Neuronal stem cell (in vitro differentiated cells): ENCODE data around the gene SCO2.

Source experiments
- DNase-seq: peaks from one replicate; pipeline ENCODE4 v3.0.0-alpha.2; 2013; ENCODE audit warnings: low spot score
- H2AFZ ChIP-seq: one replicate; pipeline ENCODE4 v1.6.1; 2013; ENCODE audit warnings: mild to moderate bottlenecking, low read length, inconsistent platforms
- H2AK5ac ChIP-seq: 2 replicates; pipeline ENCODE4 v1.6.1; 2013; ENCODE audit warnings: low read depth, mild to moderate bottlenecking, inconsistent platforms, low read length, moderate library complexity, mixed read lengths
- H2BK120ac ChIP-seq: 2 replicates; pipeline ENCODE4 v1.6.1; 2013; ENCODE audit warnings: low read depth, mild to moderate bottlenecking, inconsistent platforms, low read length, moderate library complexity, mixed read lengths
- H2BK12ac ChIP-seq: one replicate; pipeline ENCODE4 v1.6.1; 2013; ENCODE audit warnings: low read length, inconsistent platforms
- H2BK15ac ChIP-seq: 2 replicates; pipeline ENCODE4 v1.6.1; 2013; ENCODE audit warnings: mild to moderate bottlenecking, low read length, inconsistent platforms, mixed read lengths
- H2BK5ac ChIP-seq: one replicate; pipeline ENCODE4 v1.6.1; 2013; ENCODE audit warnings: inconsistent platforms, mild to moderate bottlenecking, low read length, moderate library complexity
- H3K14ac ChIP-seq: one replicate; pipeline ENCODE4 v1.6.1; 2013; ENCODE audit warnings: low read length, inconsistent platforms
- H3K18ac ChIP-seq: 2 replicates; pipeline ENCODE4 v1.6.1; 2013; ENCODE audit warnings: low read length, inconsistent platforms
- H3K23ac ChIP-seq: 2 replicates; pipeline ENCODE4 v1.6.1; 2013; ENCODE audit warnings: low read depth, mild to moderate bottlenecking, mixed read lengths, low read length, inconsistent platforms; ENCODE audit not compliant: poor library complexity
- H3K27ac ChIP-seq: replicated peaks from 3 replicates; pipeline ENCODE4 v1.5.1; 2013; ENCODE audit warnings: low read length, inconsistent platforms
- H3K27me3 ChIP-seq, 3 experiments: 2 replicates each; pipeline ENCODE4 v1.6.1; 2013; ENCODE audit warnings: low read length in 3 of 3, mild to moderate bottlenecking in 2 of 3, inconsistent platforms in 1 of 3, low read depth in 1 of 3, mixed read lengths in 1 of 3, moderate library complexity in 1 of 3; ENCODE audit not compliant: control insufficient read depth in 3 of 3, insufficient read depth in 3 of 3
- H3K36me3 ChIP-seq, 2 donors: replicated peaks in 1 of 2; 2 replicates each; pipeline ENCODE4 v1.6.1; 2013; ENCODE audit warnings: low read length in 2 of 2; ENCODE audit not compliant: control insufficient read depth in 2 of 2, insufficient read depth in 2 of 2
- H3K4ac ChIP-seq: 2 replicates; pipeline ENCODE4 v1.6.1; 2013; ENCODE audit warnings: inconsistent platforms, mild to moderate bottlenecking, low read length, moderate library complexity
- H3K4me1 ChIP-seq, 2 donors: 1 replicate in 1 of 2; 2 replicates in 1 of 2; pipeline ENCODE4 v1.6.1; 2013; ENCODE audit warnings: low read length in 2 of 2, low read depth in 1 of 2; ENCODE audit not compliant: control insufficient read depth in 2 of 2, insufficient read depth in 1 of 2
- H3K4me2 ChIP-seq: one replicate; pipeline ENCODE4 v1.6.1; 2013; ENCODE audit warnings: mild to moderate bottlenecking, low read length, inconsistent platforms; ENCODE audit not compliant: insufficient read depth, poor library complexity, severe bottlenecking
- H3K4me3 ChIP-seq, 2 donors: 2 replicates each; pipeline ENCODE4 v1.5.1; 2013; ENCODE audit warnings: low read length in 2 of 2, mild to moderate bottlenecking in 2 of 2, inconsistent platforms in 1 of 2, moderate library complexity in 1 of 2
- H3K79me1 ChIP-seq: one replicate; pipeline ENCODE4 v1.6.1; 2013; ENCODE audit warnings: low read depth, mild to moderate bottlenecking, inconsistent platforms, low read length, moderate library complexity
- H3K9ac ChIP-seq: one replicate; pipeline ENCODE4 v1.6.1; 2013; ENCODE audit warnings: mild to moderate bottlenecking, low read depth, low read length, inconsistent platforms; ENCODE audit not compliant: poor library complexity
- H3K9me3 ChIP-seq, 2 donors: replicated peaks in 1 of 2; 2 replicates each; pipeline versions ENCODE3 to v1.6.1; 2013; ENCODE audit warnings: low read length in 2 of 2, mild to moderate bottlenecking in 2 of 2, inconsistent platforms in 1 of 2, low read depth in 1 of 2, mixed read lengths in 1 of 2, moderate library complexity in 1 of 2; ENCODE audit not compliant: control insufficient read depth in 2 of 2, insufficient read depth in 1 of 2
- H4K8ac ChIP-seq: one replicate; pipeline ENCODE4 v1.6.1; 2013; ENCODE audit warnings: low read depth, mild to moderate bottlenecking, inconsistent platforms, low read length, moderate library complexity
- H4K91ac ChIP-seq: one replicate; pipeline ENCODE4 v1.6.1; 2013; ENCODE audit warnings: low read length, low read depth, mild to moderate bottlenecking, inconsistent platforms; ENCODE audit not compliant: poor library complexity
- WGBS, 2 donors: extraction: QIAGEN DNeasy Blood & Tissue Kit; methylation state at CpG; one replicate each; pipeline ENCODE4 v1.1.7; 2013; ENCODE audit warnings: missing lambda C conversion rate in 2 of 2, mixed read lengths in 1 of 2; ENCODE audit not compliant: insufficient read length in 2 of 2, insufficient replicate concordance in 1 of 2; ENCODE audit errors: extremely low coverage in 2 of 2; 5-methylcytosine and 5-hydroxymethylcytosine counted together

Gene SCO2

DNA sequence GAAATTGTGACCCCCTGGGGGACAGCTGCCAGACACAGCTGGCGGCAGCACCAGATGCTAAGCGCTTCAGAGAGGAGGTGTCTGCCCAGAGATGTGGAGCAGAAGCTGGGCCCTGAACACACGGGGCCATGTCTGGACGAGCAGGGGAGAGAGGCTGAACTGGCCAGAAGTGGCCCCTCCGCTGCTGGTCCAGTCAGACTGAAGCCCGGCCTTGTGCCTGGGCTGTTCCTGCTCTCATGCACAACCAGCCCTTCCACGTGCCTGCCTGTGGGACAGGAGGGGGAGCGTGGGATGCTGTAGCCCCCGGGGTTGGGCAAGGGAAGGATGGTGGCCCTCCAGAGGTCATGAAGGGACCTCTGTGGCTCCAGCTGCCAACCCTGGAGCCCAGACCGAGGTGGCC, 42.3 kb downstream of the SCO2 start:
- Histone ChIP-seq H3K27ac (no peak overlapping the region), H2AK5ac (peak overlapping the region; percentile 88), H3K79me1 (peaks cover 4% of the 10 kb centered on the region), H4K91ac (no peak overlapping the region), H2AFZ (no peak overlapping the region), H3K4me2 (no peak overlapping the region), H3K36me3 (no peaks in the 10 kb centered on the region), H3K4me3 (no peak overlapping the region), H3K4ac (no peak overlapping the region), H2BK5ac (peak overlapping the region; percentile 53), H2BK120ac (no peak overlapping the region), H4K8ac (no peak overlapping the region), H3K9ac (no peak overlapping the region), H3K27me3 (peaks cover 3 to 78% (median 16%) of the 10 kb centered on the region in 3 experiments), H2BK15ac (peak overlapping the region; percentile 78), H2BK12ac (no peak overlapping the region), H3K23ac (no peak overlapping the region), H3K18ac (peak overlapping the region; percentile 28), H3K4me1 (peaks cover 0 to 2% of the 10 kb centered on the region in 2 donors), H3K9me3 (peaks cover 2 to 4% of the 10 kb centered on the region in 2 donors), H3K14ac (no peak overlapping the region)
- WGBS, 2 donors: no CpG with 5 or more reads among the region's 10 CpGs
- DNase-seq: no peak

DNA sequence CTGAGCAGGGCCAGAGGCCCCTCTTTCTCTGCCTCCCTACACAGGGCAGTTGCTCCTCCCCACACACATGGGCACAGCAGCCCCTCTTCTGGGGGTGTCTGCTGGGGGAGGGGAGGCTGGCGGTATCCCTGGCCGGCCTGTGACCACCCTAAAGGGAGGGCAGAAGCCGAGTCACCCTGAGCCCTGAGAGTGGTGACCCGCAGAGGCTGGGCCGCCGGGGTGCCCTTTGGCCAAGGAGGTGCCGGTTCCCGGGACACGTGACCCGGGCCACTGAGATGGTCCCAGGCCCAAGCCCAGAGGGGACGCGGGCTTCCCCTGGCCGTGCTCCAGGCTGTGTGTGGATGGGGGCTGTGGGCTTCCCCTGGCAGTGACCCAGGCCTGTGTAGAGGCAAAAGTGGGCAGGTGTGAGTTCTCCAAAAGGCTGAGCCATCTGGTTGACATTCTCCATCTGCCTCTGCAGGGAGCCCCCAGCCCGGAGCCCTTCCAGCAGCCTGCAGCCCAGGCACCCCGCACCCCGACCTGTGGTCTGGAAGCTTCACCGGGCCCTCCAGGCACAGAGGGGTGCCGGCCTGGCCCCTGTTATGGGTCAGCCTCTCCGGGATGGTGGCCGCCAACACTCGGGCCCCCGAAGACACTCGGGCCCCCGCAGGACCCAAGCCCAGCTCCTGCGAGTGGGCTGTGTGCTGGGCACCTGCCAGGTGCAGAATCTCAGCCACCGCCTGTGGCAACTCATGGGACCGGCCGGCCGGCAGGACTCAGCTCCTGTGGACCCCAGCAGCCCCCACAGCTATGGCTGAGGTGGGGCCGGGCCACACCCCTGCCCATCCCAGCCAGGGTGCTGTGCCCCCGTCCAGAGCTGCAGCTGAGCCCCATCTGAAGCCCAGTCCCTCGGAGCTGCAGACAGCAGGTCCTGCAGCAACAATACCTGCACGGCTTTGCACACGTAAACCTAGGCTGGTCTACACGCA, 43.0 kb downstream of the SCO2 start:
- Histone ChIP-seq H2BK5ac (peak overlapping the region; percentile 53), H4K91ac (peak overlapping the region; percentile 3), H2BK12ac (peak overlapping the region; percentile 4), H3K14ac (peak overlapping the region; percentile 14), H2AFZ (peak overlapping the region; percentile 73), H3K4me3 (peak overlapping the region; percentile 20 to 79), H3K36me3 (no peaks in the 10 kb centered on the region), H3K9ac (peak overlapping the region; percentile 30), H3K4ac (peak overlapping the region; percentile 89), H3K23ac (peak overlapping the region; percentile 34), H3K4me1 (peaks cover 0 to 2% of the 10 kb centered on the region in 2 donors), H3K9me3 (peaks cover 2 to 4% of the 10 kb centered on the region in 2 donors), H3K18ac (peak overlapping the region; percentile 94), H3K79me1 (peaks cover 4% of the 10 kb centered on the region), H2AK5ac (peak overlapping the region; percentile 88), H4K8ac (peak overlapping the region; percentile 48), H2BK120ac (peak overlapping the region; percentile 16), H3K4me2 (peak overlapping the region; percentile 57), H2BK15ac (peak overlapping the region; percentile 91), H3K27ac (no peak overlapping the region), H3K27me3 (peaks cover 3 to 70% (median 16%) of the 10 kb centered on the region in 3 experiments)
- DNase-seq: no peak
- WGBS, 2 donors: no CpG with 5 or more reads among the region's 35 CpGs

DNA sequence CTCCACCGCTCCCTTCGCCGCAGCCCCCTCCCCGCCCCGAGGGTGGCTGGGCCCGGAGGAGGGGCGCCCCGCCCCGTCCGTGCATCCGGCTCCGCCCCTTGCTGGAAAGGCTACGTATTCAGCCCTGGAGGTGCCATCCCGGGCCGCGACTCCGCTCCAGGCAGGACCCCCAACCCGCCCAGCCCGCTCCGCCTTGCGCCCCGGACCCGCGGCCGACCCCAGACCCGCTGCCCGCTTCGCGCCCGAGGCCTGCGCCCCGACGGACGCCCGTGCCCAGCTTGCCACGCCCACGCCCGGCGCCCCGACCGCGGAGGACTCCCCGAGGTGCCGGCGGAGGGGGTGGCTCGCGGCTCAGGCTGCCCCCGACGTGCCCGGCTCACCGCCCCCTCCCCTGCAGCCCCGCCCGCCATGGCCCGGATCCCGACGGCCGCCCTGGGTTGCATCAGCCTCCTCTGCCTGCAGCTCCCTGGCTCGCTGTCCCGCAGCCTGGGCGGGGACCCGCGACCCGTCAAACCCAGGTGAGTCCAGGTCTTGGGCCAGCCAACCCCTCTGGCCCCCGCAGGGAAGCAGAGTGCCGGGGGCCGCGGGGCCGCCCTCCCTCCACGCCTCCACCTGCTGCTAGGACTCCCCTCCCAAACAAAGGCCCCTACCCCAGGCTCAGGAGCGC, 43.8 kb downstream of the SCO2 start, which contains the start of gene ADM2:
TSS of gene ADM2 (plus strand) at position 104 of the 667 bp plus-strand sequence. CDS start at position 409, 305 bp downstream.
- peak within 1 kb of the TSS; percentile 88 for H2AK5ac ChIP-seq
- H4K8ac ChIP-seq: peak within 1 kb of the TSS; percentile 65
- WGBS, 2 donors: no CpG with 5 or more reads among the region's 70 CpGs
- peaks cover 2 to 4% of the 10 kb centered on the region in 2 donors for H3K9me3 ChIP-seq
- H3K27me3 ChIP-seq: peaks cover 3 to 62% (median 16%) of the 10 kb centered on the region in 3 experiments
- H3K4me1 ChIP-seq: peaks cover 0 to 2% of the 10 kb centered on the region in 2 donors
- H3K4me2 ChIP-seq: peak within 1 kb of the TSS; percentile 57
- peak within 1 kb of the TSS; percentile 63 for H3K14ac ChIP-seq
- peak within 1 kb of the TSS; percentile 77 for H3K9ac ChIP-seq
- H2BK5ac ChIP-seq: no peak within 1 kb of the TSS
- DNase-seq: peak; percentile 49
- peak within 1 kb of the TSS; percentile 94 for H3K18ac ChIP-seq
- H3K4me3 ChIP-seq: peak within 1 kb of the TSS; percentile 20 to 79
- peaks cover 4% of the 10 kb centered on the region for H3K79me1 ChIP-seq
- peak within 1 kb of the TSS; percentile 93 for H2BK15ac ChIP-seq
- H4K91ac ChIP-seq: peak within 1 kb of the TSS; percentile 3
- H3K36me3 ChIP-seq: no peaks in the 10 kb centered on the region
- H3K23ac ChIP-seq: peak within 1 kb of the TSS; percentile 55
- H2AFZ ChIP-seq: peak within 1 kb of the TSS; percentile 73
- no peak within 1 kb of the TSS for H3K27ac ChIP-seq
- peak within 1 kb of the TSS; percentile 89 for H3K4ac ChIP-seq
- peak within 1 kb of the TSS; percentile 16 for H2BK120ac ChIP-seq
- H2BK12ac ChIP-seq: peak within 1 kb of the TSS; percentile 84
